ENCODE results near the gene EIF4EBP3.

EIF4EBP3 gene

GRCh38 chr5:140557136-140557805 lies 9.8 kb downstream of the EIF4EBP3 start, which contains the start of gene SRA1:
SRA1 (minus strand) TSS chr5:140557473; CDS start chr5:140557452, 21 bp downstream.
- DNase-seq (ENCODE audit: low spot score): peak; percentile 93

GRCh38 chr5:140557965-140558364 lies 10.5 kb downstream of the EIF4EBP3 start:
- DNase-seq (ENCODE audit: low spot score): no peak

GRCh38 chr5:140558542-140558941 lies 11.1 kb downstream of the EIF4EBP3 start:
- DNase-seq (ENCODE audit: low spot score): no peak

GRCh38 chr5:140560227-140560626 lies 12.8 kb downstream of the EIF4EBP3 start:
- no peak for DNase-seq (ENCODE audit: low spot score)

GRCh38 chr5:140561753-140562523 lies 14.5 kb downstream of the EIF4EBP3 start:
- DNase-seq (ENCODE audit: low spot score): no peak

DNA sequence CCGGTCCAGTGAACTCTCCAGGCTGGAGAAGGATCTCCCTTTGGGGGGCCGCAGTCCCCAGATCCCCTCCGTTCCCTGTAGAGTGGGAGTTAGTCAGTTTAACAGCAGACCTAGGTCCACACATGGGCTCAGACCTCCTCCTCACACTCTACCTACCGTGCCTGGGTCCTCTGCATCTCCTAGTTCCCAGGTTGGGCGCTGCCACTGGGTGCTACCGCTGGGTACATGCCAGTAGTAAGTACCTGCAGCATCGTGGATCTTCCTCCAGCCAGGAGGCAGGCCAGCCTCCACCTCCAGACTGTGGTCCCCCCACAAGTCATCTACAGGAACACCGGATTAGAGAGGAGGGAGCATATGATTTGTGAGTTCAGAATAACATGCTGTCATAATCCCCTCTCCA lies 16.1 kb downstream of the EIF4EBP3 start:
- DNase-seq (ENCODE audit: low spot score): no peak

- DNase-seq (ENCODE audit: low spot score): peak; percentile 93
Measured at GRCh38 chr5:140564196-140565023, 16.9 kb downstream of the EIF4EBP3 start, which contains the start of the genes APBB3 and SLC35A4. APBB3 (minus strand) TSS chr5:140564598; CDS start chr5:140564245, 353 bp downstream. SLC35A4 (plus strand) TSS chr5:140564828; CDS start chr5:140567170, 2,342 bp downstream.

DNA sequence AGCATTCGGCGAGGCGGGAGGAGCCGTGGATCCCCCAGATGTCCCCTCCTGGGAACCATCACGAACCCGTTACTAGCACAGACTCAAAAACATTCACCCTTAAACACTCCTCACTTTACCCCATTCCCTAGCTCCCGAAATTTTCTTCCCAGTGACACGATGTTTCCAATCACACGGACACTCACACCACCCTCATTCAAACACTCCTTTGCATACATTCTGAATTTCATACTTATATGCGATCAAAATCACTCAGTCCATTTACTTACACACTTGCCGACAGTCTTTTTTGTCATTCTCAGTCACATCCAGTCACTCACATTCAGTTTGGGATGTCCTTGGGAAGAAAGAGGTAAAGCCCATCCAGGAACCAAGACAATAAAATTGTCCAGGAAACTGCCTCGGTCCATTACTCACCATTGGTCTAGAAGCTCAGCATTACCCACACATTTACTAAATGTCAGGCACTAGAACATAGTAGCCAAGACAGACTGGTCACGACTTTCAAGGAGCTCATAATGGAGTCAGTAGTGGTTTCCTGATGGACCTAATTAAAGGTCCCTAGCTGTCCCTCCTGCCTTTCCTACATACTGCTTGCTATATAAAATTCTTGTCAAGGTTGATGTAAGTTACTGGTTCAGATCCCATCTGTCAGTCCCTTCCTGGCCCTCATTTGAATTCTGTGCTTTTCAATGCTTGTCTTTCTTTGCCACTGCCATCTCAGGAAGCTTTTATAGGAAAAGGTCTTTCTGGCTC lies 17.7 kb downstream of the EIF4EBP3 start:
- DNase-seq (ENCODE audit: low spot score): no peak

- no peak for DNase-seq (ENCODE audit: low spot score)
Measured at GRCh38 chr5:140565780-140566095, 18.3 kb downstream of the EIF4EBP3 start.

- no peak for DNase-seq (ENCODE audit: low spot score)
Measured at GRCh38 chr5:140566665-140567064, 19.2 kb downstream of the EIF4EBP3 start.

DNA sequence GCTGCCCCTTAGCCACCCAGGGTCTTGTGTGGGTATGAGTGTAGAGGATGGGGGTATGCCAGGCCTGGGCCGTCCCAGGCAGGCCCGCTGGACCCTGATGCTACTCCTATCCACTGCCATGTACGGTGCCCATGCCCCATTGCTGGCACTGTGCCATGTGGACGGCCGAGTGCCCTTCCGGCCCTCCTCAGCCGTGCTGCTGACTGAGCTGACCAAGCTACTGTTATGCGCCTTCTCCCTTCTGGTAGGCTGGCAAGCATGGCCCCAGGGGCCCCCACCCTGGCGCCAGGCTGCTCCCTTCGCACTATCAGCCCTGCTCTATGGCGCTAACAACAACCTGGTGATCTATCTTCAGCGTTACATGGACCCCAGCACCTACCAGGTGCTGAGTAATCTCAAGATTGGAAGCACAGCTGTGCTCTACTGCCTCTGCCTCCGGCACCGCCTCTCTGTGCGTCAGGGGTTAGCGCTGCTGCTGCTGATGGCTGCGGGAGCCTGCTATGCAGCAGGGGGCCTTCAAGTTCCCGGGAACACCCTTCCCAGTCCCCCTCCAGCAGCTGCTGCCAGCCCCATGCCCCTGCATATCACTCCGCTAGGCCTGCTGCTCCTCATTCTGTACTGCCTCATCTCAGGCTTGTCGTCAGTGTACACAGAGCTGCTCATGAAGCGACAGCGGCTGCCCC lies 19.8 kb downstream of the EIF4EBP3 start:
- DNase-seq (ENCODE audit: low spot score): no peak

DNA sequence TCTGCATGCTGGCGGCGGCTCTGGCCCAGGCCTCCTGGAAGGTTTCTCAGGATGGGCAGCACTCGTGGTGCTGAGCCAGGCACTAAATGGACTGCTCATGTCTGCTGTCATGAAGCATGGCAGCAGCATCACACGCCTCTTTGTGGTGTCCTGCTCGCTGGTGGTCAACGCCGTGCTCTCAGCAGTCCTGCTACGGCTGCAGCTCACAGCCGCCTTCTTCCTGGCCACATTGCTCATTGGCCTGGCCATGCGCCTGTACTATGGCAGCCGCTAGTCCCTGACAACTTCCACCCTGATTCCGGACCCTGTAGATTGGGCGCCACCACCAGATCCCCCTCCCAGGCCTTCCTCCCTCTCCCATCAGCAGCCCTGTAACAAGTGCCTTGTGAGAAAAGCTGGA lies 20.4 kb downstream of the EIF4EBP3 start:
- DNase-seq (ENCODE audit: low spot score): no peak

DNA sequence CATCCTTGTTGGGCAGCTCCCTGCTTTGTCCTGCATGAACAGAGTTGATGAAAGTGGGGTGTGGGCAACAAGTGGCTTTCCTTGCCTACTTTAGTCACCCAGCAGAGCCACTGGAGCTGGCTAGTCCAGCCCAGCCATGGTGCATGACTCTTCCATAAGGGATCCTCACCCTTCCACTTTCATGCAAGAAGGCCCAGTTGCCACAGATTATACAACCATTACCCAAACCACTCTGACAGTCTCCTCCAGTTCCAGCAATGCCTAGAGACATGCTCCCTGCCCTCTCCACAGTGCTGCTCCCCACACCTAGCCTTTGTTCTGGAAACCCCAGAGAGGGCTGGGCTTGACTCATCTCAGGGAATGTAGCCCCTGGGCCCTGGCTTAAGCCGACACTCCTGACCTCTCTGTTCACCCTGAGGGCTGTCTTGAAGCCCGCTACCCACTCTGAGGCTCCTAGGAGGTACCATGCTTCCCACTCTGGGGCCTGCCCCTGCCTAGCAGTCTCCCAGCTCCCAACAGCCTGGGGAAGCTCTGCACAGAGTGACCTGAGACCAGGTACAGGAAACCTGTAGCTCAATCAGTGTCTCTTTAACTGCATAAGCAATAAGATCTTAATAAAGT lies 21.1 kb downstream of the EIF4EBP3 start:
- no peak for DNase-seq (ENCODE audit: low spot score)

GRCh38 chr5:140569197-140569596 lies 21.7 kb downstream of the EIF4EBP3 start:
- DNase-seq (ENCODE audit: low spot score): no peak

DNA sequence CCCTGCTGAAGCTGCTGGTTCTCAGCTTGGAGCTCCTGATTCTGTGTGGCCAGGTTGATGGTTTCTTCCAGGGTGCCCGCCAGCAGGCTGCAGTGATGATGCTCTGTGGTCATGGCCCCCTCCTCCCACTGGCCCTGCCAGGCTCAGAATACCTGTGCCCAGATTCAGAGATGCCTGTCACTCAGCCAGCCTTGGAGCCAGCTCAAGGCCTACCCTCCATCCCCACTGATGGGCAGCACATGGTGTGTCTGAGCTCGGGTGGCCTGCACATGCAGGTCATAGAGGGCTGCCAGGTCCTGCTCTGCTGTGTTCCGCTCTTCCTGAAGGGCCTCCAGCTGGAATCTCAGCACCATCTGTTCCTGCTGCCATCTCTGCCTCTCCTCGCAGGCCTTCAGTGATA lies 22.6 kb downstream of the EIF4EBP3 start:
- DNase-seq (ENCODE audit: low spot score): no peak

DNA sequence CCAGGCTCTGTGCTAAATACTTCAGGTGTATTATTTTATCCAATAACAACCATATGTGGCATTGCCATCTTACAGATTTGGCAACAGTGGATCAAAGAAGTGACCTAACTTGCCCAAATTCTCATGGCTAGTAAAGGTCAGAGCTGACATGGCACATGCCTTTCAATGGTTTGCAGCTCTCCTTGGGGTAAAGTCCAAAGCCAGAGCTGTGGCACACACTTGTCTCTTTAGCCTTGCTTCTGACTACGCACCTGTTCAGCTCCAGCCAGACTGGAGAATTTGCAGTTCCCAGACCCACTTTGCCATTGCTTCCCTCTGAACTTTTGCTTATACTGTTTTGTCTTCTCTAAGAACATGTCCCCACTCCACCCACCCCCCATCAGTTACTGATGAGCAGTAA lies 23.0 kb downstream of the EIF4EBP3 start:
- DNase-seq (ENCODE audit: low spot score): no peak

- no peak for DNase-seq (ENCODE audit: low spot score)
Measured at GRCh38 chr5:140571105-140571504, 23.6 kb downstream of the EIF4EBP3 start.

DNA sequence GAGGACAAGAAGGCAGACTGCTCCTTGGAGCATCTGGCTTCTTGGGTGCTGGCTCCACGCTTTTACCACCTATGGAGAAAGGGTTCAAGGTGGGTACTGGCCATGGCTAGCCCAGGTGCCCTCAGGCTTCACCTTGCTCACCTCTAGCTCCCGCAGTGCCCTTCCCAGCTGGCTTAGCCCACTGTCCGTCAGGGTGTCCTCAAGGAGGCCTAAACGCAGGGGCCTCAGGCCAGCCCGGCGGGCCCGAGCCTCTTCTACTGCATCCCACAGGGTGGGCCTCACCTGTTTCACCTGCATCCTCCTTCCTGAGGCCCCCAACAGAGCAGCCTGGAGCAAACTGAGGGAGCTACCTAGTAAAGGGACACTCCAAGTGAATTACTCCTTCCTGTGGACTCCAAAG lies 26.2 kb downstream of the EIF4EBP3 start:
- no peak for DNase-seq (ENCODE audit: low spot score)

- DNase-seq (ENCODE audit: low spot score): no peak
Measured at GRCh38 chr5:140574165-140574564, 26.7 kb downstream of the EIF4EBP3 start.

- no peak for DNase-seq (ENCODE audit: low spot score)
Measured at GRCh38 chr5:140575309-140575708, 27.8 kb downstream of the EIF4EBP3 start.

DNA sequence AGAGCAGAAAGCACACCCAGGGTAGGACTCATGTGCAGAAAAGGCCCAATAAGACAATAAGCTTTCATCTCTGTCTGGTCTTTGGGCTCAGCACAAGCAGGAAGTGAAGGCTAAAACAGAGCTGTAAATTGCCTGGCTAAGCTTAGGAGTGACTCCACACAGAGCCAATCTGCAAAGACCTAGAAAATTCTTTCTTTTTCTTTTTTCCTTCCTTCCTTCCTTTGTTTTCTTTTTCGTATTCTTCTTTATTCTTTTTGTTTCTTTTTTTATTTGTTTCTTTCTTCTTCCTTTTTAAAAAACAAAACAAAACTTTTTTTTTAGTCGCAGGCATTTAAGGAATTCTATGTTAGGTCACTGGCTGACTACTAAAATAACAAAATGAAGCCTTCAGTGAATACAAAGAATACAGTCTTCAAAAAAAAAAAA lies 29.3 kb downstream of the EIF4EBP3 start:
- DNase-seq (ENCODE audit: low spot score): no peak

All from ecto neural progenitor cell (in vitro differentiated cells).